Adrenal gland (tissue), 5 donors: ENCODE data around the gene BRAF.

Experiments
- POLR2A ChIP-seq, 2 donors: fragments of 450-650 bp; IDR thresholded peaks; one replicate each; pipeline ENCODE4 v1.6.1; 2017; ENCODE audit warnings: antibody characterized with exemption in 2 of 2, mild to moderate bottlenecking in 2 of 2, moderate library complexity in 1 of 2
- TF ChIP-seq, protein P1 (sequence below), 6 experiments: fragments of 450-650 bp in 4 of 6; fragments of 200-600 bp in 2 of 6; sonication (generic) in 1 of 6; IDR thresholded peaks; 1 replicate in 5 of 6; 2 replicates in 1 of 6; pipeline versions ENCODE4 v1.5.1 to v1.8.0; 2016 to 2021; ENCODE audit warnings: antibody characterized with exemption in 6 of 6, mild to moderate bottlenecking in 2 of 6, moderate library complexity in 1 of 6
- donor health status: DM: no; HTN: no; CAD: no.

DNA sequence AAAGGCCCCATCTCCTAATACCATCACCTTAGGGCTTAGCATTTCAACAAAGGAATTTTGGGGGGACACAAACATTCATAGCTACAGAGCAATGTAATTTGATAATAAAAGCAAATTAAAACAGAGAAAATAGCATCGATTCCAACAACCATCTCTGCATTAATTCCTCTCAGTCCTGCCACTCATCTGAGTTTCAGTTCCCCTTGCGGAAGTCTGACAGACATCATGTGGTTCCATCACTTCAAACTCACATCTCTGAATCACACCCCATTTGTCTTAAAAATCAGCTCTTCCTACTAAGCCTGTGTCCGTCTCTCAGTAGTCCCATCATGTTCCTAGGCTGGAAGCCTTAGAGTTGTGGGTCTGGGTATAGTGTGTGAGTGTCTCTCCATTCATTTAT lies 248.4 kb downstream of the BRAF start:
- TF ChIP-seq, protein P1, sequence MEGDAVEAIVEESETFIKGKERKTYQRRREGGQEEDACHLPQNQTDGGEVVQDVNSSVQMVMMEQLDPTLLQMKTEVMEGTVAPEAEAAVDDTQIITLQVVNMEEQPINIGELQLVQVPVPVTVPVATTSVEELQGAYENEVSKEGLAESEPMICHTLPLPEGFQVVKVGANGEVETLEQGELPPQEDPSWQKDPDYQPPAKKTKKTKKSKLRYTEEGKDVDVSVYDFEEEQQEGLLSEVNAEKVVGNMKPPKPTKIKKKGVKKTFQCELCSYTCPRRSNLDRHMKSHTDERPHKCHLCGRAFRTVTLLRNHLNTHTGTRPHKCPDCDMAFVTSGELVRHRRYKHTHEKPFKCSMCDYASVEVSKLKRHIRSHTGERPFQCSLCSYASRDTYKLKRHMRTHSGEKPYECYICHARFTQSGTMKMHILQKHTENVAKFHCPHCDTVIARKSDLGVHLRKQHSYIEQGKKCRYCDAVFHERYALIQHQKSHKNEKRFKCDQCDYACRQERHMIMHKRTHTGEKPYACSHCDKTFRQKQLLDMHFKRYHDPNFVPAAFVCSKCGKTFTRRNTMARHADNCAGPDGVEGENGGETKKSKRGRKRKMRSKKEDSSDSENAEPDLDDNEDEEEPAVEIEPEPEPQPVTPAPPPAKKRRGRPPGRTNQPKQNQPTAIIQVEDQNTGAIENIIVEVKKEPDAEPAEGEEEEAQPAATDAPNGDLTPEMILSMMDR (IDR thresholded peaks at IDR 0.05), result no peak
- TF ChIP-seq POLR2A (IDR thresholded peaks at IDR 0.05), result no peak
